ENCODE measurements around the gene LYPLAL1. TPM values are rescaled to one million over a fixed set of nuclear protein-coding genes. Genes with fewer than 3 reads are reported as not detected.

The LYPLAL1 gene
- polyA plus RNA-seq, 1 of the 3 experiments (the other 2 are of a cell fraction) = 11.2 TPM

- Histone ChIP-seq H3K4me2 (no peak overlapping the region), H3F3A (replicated peaks; ENCODE audit: insufficient read depth) (no peaks in the 10 kb centered on the region), H3K27me3 (ENCODE audit: insufficient read depth) (no peaks in the 10 kb centered on the region), H3K4me1 (ENCODE audit: control insufficient read depth in 1 of 2, insufficient read depth in 2 of 2, low read depth in 1 of 2, low read length in 1 of 2) (no peaks in the 10 kb centered on the region), H3K9me2 (no peaks in the 10 kb centered on the region), H3K27ac (ENCODE audit: low read depth in 2 of 2, low read length in 1 of 2) (no peak overlapping the region), H2AFZ (ENCODE audit: low read depth) (no peak overlapping the region), H3K9me3 (no peaks in the 10 kb centered on the region), H3K4me3 (ENCODE audit: low read depth in 2 of 2, low read length in 1 of 2) (no peak overlapping the region), H4K20me1 (ENCODE audit: insufficient read depth) (no peaks in the 10 kb centered on the region), H3K79me2 (ENCODE audit: insufficient read depth) (no peaks in the 10 kb centered on the region), H3K9ac (no peak overlapping the region), H3K36me3 (replicated peaks in 1 of 2; ENCODE audit: control insufficient read depth in 1 of 2, insufficient read depth in 2 of 2, low read length in 1 of 2) (peaks cover 0 to 20% of the 10 kb centered on the region in 2 experiments)
- WGBS (ENCODE audit: low lambda C conversion rate) = 90% methylated on average over 2 of the region's 2 CpGs
- ChIA-PET CTCF (no interaction called here), POLR2A (no interaction called here)
- TF ChIP-seq EZH2phosphoT487 (IDR thresholded peaks at IDR 0.05; ENCODE audit: borderline replicate concordance, low read depth) = no peak
- TF ChIP-seq REST (IDR thresholded peaks at IDR 0.05; ENCODE audit: low read depth, low read length) = no peak
- TF ChIP-seq NFIC (IDR thresholded peaks at IDR 0.05; ENCODE audit: borderline replicate concordance) = no peak
- no peak for TF ChIP-seq FOXM1 (IDR thresholded peaks at IDR 0.05; ENCODE audit: low read depth)
- no peak for TF ChIP-seq TAF1 (IDR thresholded peaks at IDR 0.05; ENCODE audit: borderline replicate concordance, low read depth, low read length)
- no peak for TF ChIP-seq FOSL2 (IDR thresholded peaks at IDR 0.05; ENCODE audit: borderline replicate concordance, low read depth)
- no peak for TF ChIP-seq SIN3A (IDR thresholded peaks at IDR 0.05; ENCODE audit: borderline replicate concordance, low read depth, low read length)
- no peak for TF ChIP-seq USF2 (IDR thresholded peaks at IDR 0.05; ENCODE audit: borderline replicate concordance, low read depth, low read length)
- no peak for TF ChIP-seq RCOR1 (IDR thresholded peaks at IDR 0.05; ENCODE audit: low read length)
- TF ChIP-seq MXI1 (IDR thresholded peaks at IDR 0.05; ENCODE audit: low read depth, low read length) = no peak
- no peak for TF ChIP-seq ZBTB33 (IDR thresholded peaks at IDR 0.05; ENCODE audit: borderline replicate concordance, low read depth)
- no peak for TF ChIP-seq EP300 (IDR thresholded peaks at IDR 0.05; ENCODE audit: borderline replicate concordance in 1 of 2, low read depth in 1 of 2, low read length in 1 of 2)
- TF ChIP-seq TEAD4 (IDR thresholded peaks at IDR 0.05; ENCODE audit: borderline replicate concordance, insufficient read depth) = no peak
- no peak for TF ChIP-seq CTCF (IDR thresholded peaks at IDR 0.05)
- TF ChIP-seq GABPA (IDR thresholded peaks at IDR 0.05; ENCODE audit: low read depth) = no peak
- no peak for TF ChIP-seq IRF3 (IDR thresholded peaks at IDR 0.05; ENCODE audit: low read depth, low read length)
- TF ChIP-seq YY1 (IDR thresholded peaks at IDR 0.05; ENCODE audit: low read depth) = no peak
- DNase-seq = no peak
These were observed 52.5 kb downstream of the LYPLAL1 start for GRCh38 chr1:219226196-219226595.
